Stimulated activated CD8-positive, alpha-beta memory T cell treated with anti-CD3 and anti-CD28 coated beads, Interleukin-15, amount 100 ng/mL, for 24 hours (primary cell): Measurements from ENCODE around the gene ALDH3B1.
"Not testable (repeated sequence)": the region's sequence is repeated elsewhere in the genome, so short reads cannot be mapped to it uniquely, and the experiment has no call there.

Source experiments
- DNase-seq: peaks from one replicate; pipeline ENCODE4 v3.0.0-alpha.2; 2020; ENCODE audit warnings: low read depth

Gene ALDH3B1

GRCh38 chr11:68010090-68011041, at the start of gene ALDH3B1:
Gene ALDH3B1, plus strand, starts transcription at chr11:68010327. Its CDS starts 4,971 bp downstream, at chr11:68015298.
- no peak for DNase-seq

- not testable (repeated sequence) for DNase-seq
Observed at GRCh38 chr11:67963217-67963616, 46.9 kb upstream of the ALDH3B1 start.

- DNase-seq, result not testable (repeated sequence)
Observed at GRCh38 chr11:67963879-67964278, 46.2 kb upstream of the ALDH3B1 start.

- not testable (repeated sequence) for DNase-seq
Observed at GRCh38 chr11:67964746-67965145, 45.4 kb upstream of the ALDH3B1 start.

- DNase-seq, result not testable (repeated sequence)
Observed at GRCh38 chr11:67965830-67966348, 44.2 kb upstream of the ALDH3B1 start.

GRCh38 chr11:67974746-67975145, 35.4 kb upstream of the ALDH3B1 start:
- DNase-seq, result not testable (repeated sequence)

GRCh38 chr11:67978766-67979418, 31.2 kb upstream of the ALDH3B1 start:
- DNase-seq, result not testable (repeated sequence)

- not testable (repeated sequence) for DNase-seq
Observed at GRCh38 chr11:67981226-67981625, 28.9 kb upstream of the ALDH3B1 start.

- DNase-seq, result not testable (repeated sequence)
Observed at GRCh38 chr11:67982255-67982857, 27.8 kb upstream of the ALDH3B1 start.

GRCh38 chr11:67983951-67984350, 26.2 kb upstream of the ALDH3B1 start:
- DNase-seq, result no peak

- DNase-seq, result not testable (repeated sequence)
Observed at GRCh38 chr11:67985302-67985701, 24.8 kb upstream of the ALDH3B1 start.

- not testable (repeated sequence) for DNase-seq
Observed at GRCh38 chr11:67990546-67991346, 19.4 kb upstream of the ALDH3B1 start.

- DNase-seq, result not testable (repeated sequence)
Observed at GRCh38 chr11:67991347-67992121, 18.6 kb upstream of the ALDH3B1 start.

GRCh38 chr11:67993821-67994220, 16.3 kb upstream of the ALDH3B1 start:
- DNase-seq, result not testable (repeated sequence)

- not testable (repeated sequence) for DNase-seq
Observed at GRCh38 chr11:67994387-67994786, 15.7 kb upstream of the ALDH3B1 start.

- not testable (repeated sequence) for DNase-seq
Observed at GRCh38 chr11:67995129-67995528, 15.0 kb upstream of the ALDH3B1 start.

- not testable (repeated sequence) for DNase-seq
Observed at GRCh38 chr11:67995579-67995978, 14.5 kb upstream of the ALDH3B1 start.

GRCh38 chr11:67996051-67996450, 14.1 kb upstream of the ALDH3B1 start:
- DNase-seq, result no peak

GRCh38 chr11:67996622-67997474, 13.3 kb upstream of the ALDH3B1 start:
- no peak for DNase-seq
